ENCODE data around the gene KIF12.
"Not testable (repeated sequence)": the region's sequence is repeated elsewhere in the genome, so short reads cannot be mapped to it uniquely, and the experiment has no call there.

Gene KIF12

GRCh38 chr9:114047717-114048116, 51.4 kb downstream of the KIF12 start:
- Histone ChIP-seq H3K27ac (ENCODE audit: low read depth, low read length) (no peak overlapping the region), H3K4me1 (ENCODE audit: control insufficient read depth, insufficient read depth, low read length) (no peaks in the 10 kb centered on the region), H3K27me3 (ENCODE audit: control insufficient read depth, insufficient read depth, low read length) (no peaks in the 10 kb centered on the region), H3K4me3 (ENCODE audit: low read length) (no peak overlapping the region), H3K36me3 (ENCODE audit: control insufficient read depth, insufficient read depth, low read length) (peaks cover 13% of the 10 kb centered on the region), H3K9ac (ENCODE audit: low read length) (no peak overlapping the region)

GRCh38 chr9:114046875-114047274, 52.2 kb downstream of the KIF12 start:
- Histone ChIP-seq H3K4me3 (ENCODE audit: low read length) (no peak overlapping the region), H3K36me3 (ENCODE audit: control insufficient read depth, insufficient read depth, low read length) (peaks cover 13% of the 10 kb centered on the region), H3K4me1 (ENCODE audit: control insufficient read depth, insufficient read depth, low read length) (no peaks in the 10 kb centered on the region), H3K27me3 (ENCODE audit: control insufficient read depth, insufficient read depth, low read length) (no peaks in the 10 kb centered on the region), H3K27ac (ENCODE audit: low read depth, low read length) (no peak overlapping the region), H3K9ac (ENCODE audit: low read length) (no peak overlapping the region)

- Histone ChIP-seq H3K36me3 (ENCODE audit: control insufficient read depth, insufficient read depth, low read length) (peaks cover 13% of the 10 kb centered on the region), H3K4me1 (ENCODE audit: control insufficient read depth, insufficient read depth, low read length) (no peaks in the 10 kb centered on the region), H3K9ac (ENCODE audit: low read length) (no peak overlapping the region), H3K27me3 (ENCODE audit: control insufficient read depth, insufficient read depth, low read length) (no peaks in the 10 kb centered on the region), H3K4me3 (ENCODE audit: low read length) (no peak overlapping the region), H3K27ac (ENCODE audit: low read depth, low read length) (no peak overlapping the region)
Observed at GRCh38 chr9:114046237-114046755, 52.8 kb downstream of the KIF12 start.

- not testable (repeated sequence) for H3K27ac ChIP-seq (ENCODE audit: low read depth, low read length); H3K9ac ChIP-seq (ENCODE audit: low read length); H3K4me3 ChIP-seq (ENCODE audit: low read length); H3K36me3 ChIP-seq (ENCODE audit: control insufficient read depth, insufficient read depth, low read length); H3K27me3 ChIP-seq (ENCODE audit: control insufficient read depth, insufficient read depth, low read length); H3K4me1 ChIP-seq (ENCODE audit: control insufficient read depth, insufficient read depth, low read length)
Observed at GRCh38 chr9:114043660-114044059, 55.4 kb downstream of the KIF12 start.

All from rectal smooth muscle tissue (tissue), 1 donor.